HFFc6 (cell line): ENCODE results near the gene SALL2. TPM values are rescaled to one million over a fixed set of nuclear protein-coding genes. Genes with fewer than 3 reads are reported as not detected.

Experiments
- total RNA-seq, 6 experiments: library from RNA; stranded (reverse); fragmentation: NEBNext Ultra II Directional; extraction: Animal tissue kit (Norgen Biotek cat#: 25700); gene quantifications; 2 replicates in 1 of 6; 3 replicates in 5 of 6; pipeline ENCODE4 v1.2.3, GENCODE V29; 2021

Gene SALL2
- total RNA-seq, 6 experiments from 2014 or later = 0.51 to 2.0 (median 0.99) TPM

Other genes with a start within 250 kb of the SALL2 start
- not detected for gene RPGRIP1, start 246.3 kb downstream of the SALL2 start, total RNA-seq
- gene SUPT16H, start 142.3 kb downstream of the SALL2 start, total RNA-seq = 10 to 100 TPM; 67.9 to 91.9 (median 86.2) TPM
- gene CHD8, start 70.2 kb downstream of the SALL2 start, total RNA-seq = 10 to 100 TPM; 63.5 to 78.6 (median 70.9) TPM
- 10 to 100 TPM; 20.2 to 22.9 (median 21.3) TPM for gene RAB2B, start 49.4 kb downstream of the SALL2 start, total RNA-seq
- gene TOX4, start 49.2 kb downstream of the SALL2 start, total RNA-seq = 10 to 100 TPM; 79.8 to 96.3 (median 88.5) TPM
- gene METTL3, start 15.0 kb downstream of the SALL2 start, total RNA-seq = 10 to 100 TPM; 28.8 to 37.5 (median 30.3) TPM
- gene OR10G3, start 53.7 kb upstream of the SALL2 start, total RNA-seq = not detected
- not detected for gene OR10G2, start 108.6 kb upstream of the SALL2 start, total RNA-seq
- not detected for gene OR4E2, start 127.5 kb upstream of the SALL2 start, total RNA-seq
- not detected for gene OR4E1, start 147.5 kb upstream of the SALL2 start, total RNA-seq